GM23248 (cell line): Measurements from ENCODE around the gene CCDC141.

Experiments
- EZH2 ChIP-seq: fragments of 200-600 bp; sonication (generic); IDR thresholded peaks from 2 replicates; pipeline ENCODE4 v1.6.1; 2018; ENCODE audit warnings: antibody characterized with exemption, mild to moderate bottlenecking; ENCODE audit not compliant: insufficient read depth, poor library complexity, severe bottlenecking
- EZH2phosphoT487 ChIP-seq: fragments of 200-600 bp; sonication (generic); IDR thresholded peaks from 2 replicates; pipeline ENCODE4 v1.6.1; 2018; ENCODE audit warnings: antibody characterized with exemption, moderate library complexity, mild to moderate bottlenecking, low read depth; ENCODE audit not compliant: insufficient read depth

GRCh38 chr2:178787155-178787554 is 262.8 kb downstream of the CCDC141 start:
- TF ChIP-seq EZH2 (no peak), EZH2phosphoT487 (no peak)
